GM19324 (cell line): ENCODE measurements around the gene HOXA11.

Source experiments
- ATAC-seq: cut with Tn5 transposase; IDR thresholded peaks from one replicate; pipeline ENCODE4 v1.9.1; 2021; ENCODE audit warnings: mild to moderate bottlenecking, moderate library complexity; ENCODE audit not compliant: unreplicated experiment, low FRiP score

HOXA11 gene

GRCh38 chr7:27194002-27194352, 8.9 kb upstream of the HOXA11 start:
- ATAC-seq: no peak

DNA sequence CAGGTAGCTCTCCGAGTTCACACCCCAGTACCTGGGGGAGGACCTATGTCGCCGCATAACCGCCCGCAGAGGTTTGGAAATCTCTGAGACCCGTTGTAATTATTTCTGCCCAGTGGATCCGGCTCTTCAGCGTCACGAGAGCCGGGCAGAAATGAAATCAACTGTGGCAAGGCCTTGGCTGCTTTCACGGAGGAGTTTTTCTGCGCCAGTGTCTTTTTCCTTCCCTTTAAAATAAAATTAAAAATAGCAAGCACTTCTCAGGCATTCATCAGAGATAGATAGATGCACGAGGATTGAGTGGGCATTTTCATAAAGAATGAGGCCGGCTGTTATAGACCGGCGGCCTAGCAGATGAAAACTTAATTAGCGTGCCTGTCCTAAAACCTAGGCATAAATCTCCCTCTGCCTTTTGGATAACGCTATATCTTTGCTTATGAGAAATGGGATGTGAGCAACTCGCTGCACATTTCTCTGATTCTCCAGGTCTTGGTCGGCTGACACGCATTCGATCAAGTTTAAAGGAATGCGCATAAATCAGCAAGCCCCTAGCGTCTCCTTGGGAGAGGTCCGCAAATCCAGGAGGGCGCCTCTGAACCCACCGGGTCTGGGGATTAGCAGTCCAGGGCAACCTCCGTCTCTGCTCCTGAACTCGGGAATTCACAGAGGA, 8.4 kb upstream of the HOXA11 start:
- ATAC-seq: no peak

DNA sequence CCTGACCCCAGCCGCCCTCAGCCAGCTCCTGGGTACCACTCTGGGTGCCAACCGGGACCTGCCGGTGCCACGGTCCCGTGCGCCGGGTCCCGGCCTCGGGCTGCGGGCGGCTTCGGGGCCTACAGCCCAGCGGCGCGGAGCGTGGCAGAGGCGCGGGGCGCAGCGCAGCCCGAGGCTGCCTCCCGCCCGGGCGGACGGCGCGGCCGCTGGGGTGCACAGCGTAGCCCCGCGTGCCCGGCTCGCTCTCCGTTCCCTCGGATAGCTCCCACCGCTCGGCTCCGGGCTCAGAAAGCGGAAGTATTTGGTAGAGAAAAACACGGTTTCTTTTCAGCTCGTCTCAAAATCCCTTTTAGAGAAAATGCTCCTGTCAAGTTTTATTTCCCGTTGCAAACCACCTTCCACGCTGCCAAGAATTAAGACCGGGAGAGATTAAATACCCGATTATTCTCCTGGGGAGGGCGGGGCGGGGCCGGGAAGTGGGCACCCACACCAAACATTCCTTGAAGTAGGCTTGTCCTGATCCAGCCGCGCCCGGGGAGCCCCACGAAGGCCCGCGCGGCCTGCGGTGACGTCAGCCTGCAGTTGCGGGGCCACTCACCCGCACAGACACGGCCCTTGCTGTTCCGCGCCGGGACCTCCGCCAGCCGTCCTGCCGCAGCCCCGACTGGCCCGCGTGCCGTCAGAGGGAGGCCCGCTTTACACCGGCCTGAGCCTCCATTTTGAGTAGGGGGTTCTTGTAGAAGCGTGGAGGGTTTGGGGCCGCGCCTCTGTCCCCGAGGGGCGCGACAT, 7.7 kb upstream of the HOXA11 start:
- no peak for ATAC-seq

GRCh38 chr7:27191833-27192545, 7.0 kb upstream of the HOXA11 start:
- no peak for ATAC-seq

DNA sequence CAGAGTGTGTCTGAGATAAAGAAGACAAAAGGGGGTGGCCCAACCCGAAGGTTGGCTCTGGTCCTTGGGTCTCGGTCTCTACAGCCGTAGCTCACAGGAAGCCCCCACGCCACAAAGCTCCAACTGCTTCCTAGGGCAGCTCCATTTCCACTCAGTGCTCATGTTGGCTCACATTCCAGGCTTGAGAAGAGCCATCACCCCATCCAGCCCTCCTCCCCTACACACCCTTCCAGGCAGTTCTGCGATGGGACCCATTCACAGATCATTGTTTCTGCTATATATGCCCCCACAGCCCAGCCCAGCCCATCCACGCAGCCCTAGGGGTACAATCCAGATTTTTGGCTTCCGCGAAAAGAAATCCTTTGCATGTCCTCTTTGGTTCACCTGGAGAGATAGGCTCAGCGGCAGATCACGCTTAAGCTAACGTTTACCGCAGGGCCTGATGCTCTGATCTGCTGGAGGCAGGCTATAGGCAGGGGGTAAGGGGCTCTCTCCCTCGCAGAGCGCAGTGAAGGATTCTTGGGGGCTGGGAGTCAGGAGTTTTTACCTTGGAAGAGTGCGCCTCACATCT, 6.2 kb upstream of the HOXA11 start:
- no peak for ATAC-seq

- no peak for ATAC-seq
These were observed 5.1 kb upstream of the HOXA11 start for GRCh38 chr7:27189997-27190748.

- ATAC-seq: no peak
These were observed 4.4 kb upstream of the HOXA11 start for GRCh38 chr7:27189295-27189996.

DNA sequence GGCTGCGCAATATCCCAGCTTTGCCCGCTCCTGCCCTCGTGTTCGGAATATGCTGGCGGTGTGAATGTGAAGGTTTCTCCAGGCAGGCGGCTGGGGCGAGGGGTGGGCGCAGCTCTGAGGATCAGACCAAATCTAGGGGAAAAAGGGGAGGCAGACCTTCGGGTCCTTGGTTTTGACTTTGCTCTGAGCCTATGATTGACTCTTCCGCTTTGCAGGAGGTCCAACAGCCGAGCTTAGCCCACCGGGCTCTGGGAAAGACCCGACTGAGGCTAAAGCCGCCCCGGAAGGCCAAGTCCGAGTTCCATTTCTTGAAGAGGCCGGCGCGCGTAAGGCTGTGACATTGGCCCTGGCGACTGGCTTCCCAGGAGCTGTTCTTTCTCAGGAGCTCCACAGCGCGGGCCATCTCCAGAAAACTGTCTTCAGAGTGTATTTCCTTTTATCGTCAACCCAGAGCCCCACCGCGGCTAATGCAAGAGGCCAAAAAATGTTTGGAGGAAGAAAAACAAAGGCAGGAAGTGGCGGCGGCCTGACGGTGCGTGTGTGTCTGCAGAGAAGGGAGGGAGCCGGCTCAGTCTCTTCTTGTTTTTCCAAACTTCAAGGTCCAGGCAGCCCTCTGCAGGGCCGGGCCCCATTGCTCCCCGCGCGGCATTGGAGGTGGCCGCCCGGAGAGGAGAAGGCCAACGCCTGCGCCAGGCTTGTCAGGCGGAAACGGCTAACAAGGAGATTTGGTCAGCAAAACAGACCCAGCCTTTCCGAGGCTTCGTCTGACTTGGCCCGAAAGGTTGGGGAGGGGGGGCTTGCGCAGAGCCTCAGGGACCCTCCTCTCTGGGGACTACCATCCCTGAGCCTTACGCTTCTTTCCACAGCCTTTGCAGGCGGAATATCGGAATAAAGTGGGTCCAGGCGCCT, 3.6 kb upstream of the HOXA11 start:
- no peak for ATAC-seq

DNA sequence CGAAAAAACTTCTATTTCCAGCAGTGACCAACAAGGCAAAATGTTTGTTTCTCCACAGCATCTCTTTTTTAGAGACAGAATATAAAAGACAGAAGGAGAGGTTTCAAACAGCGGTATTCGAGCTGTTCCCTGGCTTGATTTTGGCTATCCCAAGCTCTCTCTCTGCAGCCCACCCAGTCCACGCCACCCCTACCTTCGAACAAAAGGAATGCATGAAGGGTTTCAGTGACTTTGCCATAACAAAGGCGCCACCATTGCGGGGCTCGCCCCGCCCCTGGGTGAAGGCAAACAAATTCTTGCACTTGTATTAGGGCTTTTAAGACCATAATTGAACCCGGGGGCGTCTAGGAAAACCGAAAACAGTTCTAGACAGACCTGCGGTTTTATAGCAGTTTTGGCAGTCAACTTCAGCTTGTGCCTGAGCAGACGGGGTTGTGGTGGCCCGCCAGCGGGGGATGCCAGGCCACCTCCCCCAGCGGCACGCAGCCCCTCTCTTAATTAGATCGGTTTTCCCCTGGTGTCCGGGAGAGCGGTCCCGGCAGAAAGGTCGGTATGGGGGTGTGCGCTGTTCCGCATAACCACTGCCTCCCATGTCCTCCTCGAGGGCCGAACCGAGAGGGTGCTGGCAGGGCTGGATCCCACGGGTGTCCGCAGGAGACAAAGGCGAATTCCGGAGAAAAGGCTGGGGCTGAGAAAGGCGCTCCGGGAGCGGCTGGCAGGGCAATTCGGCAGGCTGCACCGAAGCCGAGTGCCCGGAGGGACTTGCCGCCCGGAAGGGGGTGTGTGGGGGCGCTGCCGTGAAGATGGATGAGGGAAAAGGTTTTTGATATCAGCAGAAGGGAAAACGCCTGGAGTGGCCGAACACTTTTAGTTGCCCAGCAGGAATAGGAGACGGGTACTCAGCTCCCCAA, 2.7 kb upstream of the HOXA11 start:
- ATAC-seq: no peak

- ATAC-seq: no peak
These were observed 1.8 kb upstream of the HOXA11 start for GRCh38 chr7:27186668-27187474.

- no peak for ATAC-seq
These were observed 1.0 kb upstream of the HOXA11 start for GRCh38 chr7:27185854-27186667.

DNA sequence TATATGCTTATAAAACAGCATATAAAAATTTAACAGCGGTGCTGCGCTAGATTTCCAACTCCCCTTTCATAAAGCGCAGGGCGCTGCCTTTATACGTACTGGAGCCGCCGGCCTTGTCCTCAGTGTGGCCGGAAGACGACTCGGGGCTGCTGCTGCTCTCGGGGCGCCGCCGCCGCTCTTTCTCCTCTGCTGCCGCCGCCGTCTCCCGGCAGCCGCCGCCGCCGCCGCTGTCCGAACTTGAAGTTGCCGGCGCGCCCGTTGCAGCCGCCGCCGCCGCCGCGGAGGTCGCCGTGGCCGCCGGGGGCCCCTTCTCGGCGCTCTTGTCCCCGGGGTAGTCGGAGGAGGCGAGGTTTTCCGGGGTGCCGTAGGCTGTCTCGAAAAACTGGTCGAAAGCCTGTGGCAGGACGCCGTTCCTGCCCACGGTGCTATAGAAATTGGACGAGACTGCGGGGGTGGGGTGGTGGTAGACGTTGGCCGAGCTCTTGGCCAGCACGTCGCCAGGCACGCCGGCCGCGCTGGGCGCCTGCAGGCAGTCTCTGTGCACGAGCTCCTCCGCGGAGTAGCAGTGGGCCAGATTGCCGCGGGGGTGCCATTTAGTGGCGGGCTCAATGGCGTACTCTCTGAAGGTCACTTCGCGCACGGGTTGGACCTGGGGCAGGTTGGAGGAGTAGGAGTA, 557 bp downstream of the HOXA11 start:
- no peak for ATAC-seq

DNA sequence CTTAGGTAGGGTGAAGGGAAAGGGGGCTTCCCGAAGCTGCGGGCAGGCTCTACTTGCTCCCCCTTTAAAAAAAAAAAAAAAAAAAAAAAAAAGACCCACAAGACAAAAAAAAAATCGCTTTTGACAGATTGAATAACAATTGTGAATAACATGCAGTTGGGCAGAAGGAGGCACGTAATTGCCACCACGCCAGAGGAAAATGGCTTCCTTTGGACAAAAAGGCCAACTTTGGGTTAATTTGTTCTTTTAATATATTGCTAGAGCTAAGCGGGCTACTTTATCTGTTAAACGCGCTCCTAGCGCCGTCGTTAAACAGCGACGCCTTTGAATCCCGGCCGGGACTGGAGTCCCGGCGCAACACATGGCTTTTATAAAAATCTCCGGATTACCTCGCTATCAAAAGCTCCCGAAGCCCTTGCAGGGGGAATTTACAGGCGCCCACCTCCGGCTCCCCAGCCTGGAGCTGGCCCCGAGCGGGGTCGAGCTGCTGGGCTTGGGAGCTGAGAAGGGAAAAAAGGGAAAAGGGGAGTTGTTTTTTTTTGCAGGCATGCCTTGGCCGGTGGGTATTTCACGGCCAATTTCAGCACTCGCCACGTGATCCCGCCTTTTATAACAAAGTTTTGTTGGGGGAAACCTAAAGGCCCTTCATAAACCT, 1.2 kb downstream of the HOXA11 start:
- no peak for ATAC-seq

GRCh38 chr7:27182861-27183681, 2.0 kb downstream of the HOXA11 start:
- no peak for ATAC-seq
